HG02623 (cell line): ENCODE results near the gene GPD1L.
A peak's percentile ranks its signal among the peaks of the same experiment; 100 is the strongest.

Experiments
- ATAC-seq: cut with Tn5 transposase; IDR thresholded peaks from one replicate; pipeline ENCODE4 v1.9.1; 2021; ENCODE audit warnings: moderate library complexity; ENCODE audit not compliant: unreplicated experiment

GPD1L gene

DNA sequence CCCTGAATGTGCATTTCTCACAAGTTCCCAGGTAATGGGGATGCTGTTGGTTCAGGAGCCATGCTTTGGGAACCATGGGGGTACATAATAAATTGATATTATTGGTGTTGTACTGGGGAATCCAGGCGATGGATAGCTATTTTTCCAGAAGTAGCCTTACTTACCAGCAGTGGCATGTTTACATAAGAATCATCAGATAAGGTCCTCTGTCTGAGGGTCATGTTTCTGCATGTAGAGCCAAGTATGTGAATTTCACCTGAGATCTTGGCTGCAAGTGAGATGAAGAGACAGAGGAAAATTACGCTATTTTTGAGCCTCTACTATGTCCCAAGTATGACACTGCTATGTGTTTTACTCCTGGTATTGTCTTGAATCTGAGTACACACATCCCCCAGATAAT, 26.3 kb downstream of the GPD1L start:
- ATAC-seq: no peak

GRCh38 chr3:32136703-32137102, 30.3 kb downstream of the GPD1L start:
- ATAC-seq: no peak

DNA sequence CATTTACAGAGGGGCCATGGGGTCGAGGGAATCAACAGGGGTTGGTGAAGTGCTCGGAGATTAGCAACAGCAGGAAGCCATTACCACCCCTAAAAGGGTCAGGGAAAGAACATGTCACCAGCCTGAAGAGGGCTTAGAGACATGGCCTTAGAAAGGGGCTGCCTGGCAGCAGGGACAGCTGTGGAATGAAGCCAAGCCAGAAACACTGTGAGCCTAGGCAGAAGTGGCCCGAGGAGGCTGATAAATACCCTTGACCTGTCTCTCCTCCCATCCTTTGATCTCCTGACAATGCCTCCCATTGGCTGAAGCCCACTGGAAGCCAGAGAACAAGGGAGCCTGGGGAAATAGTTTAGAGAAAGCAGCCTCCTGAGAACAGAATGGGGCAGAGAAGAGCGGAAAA, 31.4 kb downstream of the GPD1L start:
- no peak for ATAC-seq

DNA sequence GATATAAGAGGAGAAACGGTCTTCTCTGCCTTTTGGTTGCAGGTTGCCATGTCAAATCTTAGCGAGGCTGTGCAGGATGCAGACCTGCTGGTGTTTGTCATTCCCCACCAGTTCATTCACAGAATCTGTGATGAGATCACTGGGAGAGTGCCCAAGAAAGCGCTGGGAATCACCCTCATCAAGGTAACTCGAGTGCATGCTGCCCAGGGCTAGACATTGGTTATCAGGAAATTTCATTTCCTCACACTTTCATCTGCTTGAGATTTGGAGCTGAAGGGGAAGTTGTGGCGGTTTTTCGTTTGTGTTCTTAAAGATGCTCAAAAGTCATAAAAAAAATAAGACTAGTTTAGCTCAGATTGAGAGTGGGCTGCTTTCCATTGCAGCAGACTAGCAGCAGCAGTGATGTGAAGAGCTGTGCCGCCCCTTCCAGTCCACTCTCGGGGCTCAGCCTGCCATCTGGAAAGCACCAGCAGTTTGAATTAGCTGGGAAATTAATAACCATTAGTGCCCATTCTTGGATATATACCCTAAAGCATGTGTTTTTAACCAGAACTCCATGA, 32.2 kb downstream of the GPD1L start:
- ATAC-seq: no peak

DNA sequence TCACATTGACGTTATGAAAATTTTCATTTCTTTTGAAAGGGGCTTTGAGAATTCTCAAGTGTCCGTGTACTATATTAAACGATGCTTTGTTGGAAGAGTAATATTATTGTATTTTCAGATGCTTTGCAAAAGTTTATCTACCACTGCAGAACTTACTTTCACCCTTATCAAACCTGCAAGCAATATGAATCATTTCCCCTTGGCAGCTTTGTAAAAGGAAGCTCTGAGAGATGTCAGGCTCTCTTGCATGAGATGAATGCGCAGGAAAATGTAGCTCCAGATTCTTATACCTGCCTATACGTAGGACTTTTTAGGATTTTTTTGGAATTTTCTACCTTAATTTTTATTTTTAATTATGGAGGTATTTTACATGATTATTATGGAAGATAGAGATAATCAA, 34.5 kb downstream of the GPD1L start:
- no peak for ATAC-seq

- peak; percentile 68 for ATAC-seq
These were observed 37.7 kb downstream of the GPD1L start for GRCh38 chr3:32143849-32144757.

GRCh38 chr3:32146746-32147211, 40.4 kb downstream of the GPD1L start:
- no peak for ATAC-seq

GRCh38 chr3:32147509-32147908, 41.1 kb downstream of the GPD1L start:
- no peak for ATAC-seq

GRCh38 chr3:32147933-32148332, 41.5 kb downstream of the GPD1L start:
- no peak for ATAC-seq

DNA sequence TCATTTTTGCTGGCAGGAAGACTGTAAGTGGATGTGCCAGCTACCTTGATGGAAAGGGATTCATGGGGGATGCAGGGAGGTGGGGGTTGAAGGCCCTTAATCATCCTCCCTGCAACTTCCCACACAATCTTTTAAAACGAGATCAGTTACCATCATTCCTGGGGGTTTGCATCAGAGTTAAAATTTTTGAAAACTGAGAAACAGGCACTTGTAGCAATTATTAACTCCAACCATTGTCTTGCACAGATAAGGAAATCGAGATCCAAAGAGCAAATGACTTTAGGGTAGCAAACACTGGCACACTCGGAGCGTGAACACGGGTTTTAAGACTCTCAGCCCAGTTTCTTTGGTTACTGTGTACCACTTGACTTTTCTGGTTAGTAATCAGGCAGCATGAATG, 41.9 kb downstream of the GPD1L start:
- ATAC-seq: no peak

GRCh38 chr3:32153414-32154204, 47.2 kb downstream of the GPD1L start:
- no peak for ATAC-seq

GRCh38 chr3:32154205-32154579, 47.8 kb downstream of the GPD1L start:
- no peak for ATAC-seq

GRCh38 chr3:32155117-32155516, 48.7 kb downstream of the GPD1L start:
- no peak for ATAC-seq

DNA sequence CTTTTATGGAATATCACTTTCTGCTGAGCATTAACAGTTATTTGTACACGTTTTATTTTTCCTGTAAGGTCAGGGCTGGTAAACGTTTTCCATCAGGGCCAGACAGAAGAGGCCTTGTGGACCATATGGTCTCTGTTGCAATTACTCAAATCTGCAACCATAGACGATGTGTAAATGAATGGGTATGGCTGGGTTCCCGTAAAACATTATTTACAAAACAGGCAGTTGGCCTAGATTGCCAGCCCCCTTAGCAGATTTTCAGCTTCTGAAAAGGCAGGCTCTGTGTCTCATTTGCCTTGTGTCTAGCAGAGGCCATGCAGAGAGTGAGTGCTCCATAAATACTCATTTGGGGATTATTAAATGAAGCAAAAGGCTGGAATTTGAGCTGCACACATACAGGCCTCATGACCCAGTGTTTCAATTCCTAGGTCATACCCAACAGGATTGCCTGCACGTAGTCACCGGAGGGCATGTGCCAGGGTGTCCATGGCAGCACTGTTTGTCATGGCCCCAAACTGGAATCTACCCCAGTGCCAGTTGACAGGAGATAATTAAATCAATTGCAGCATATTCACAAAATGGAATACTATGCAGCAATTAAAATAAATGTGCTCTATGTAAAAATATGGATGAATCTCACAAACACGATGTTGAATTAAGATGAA, 51.3 kb downstream of the GPD1L start:
- ATAC-seq: no peak

GRCh38 chr3:32160706-32161214, 54.3 kb downstream of the GPD1L start:
- ATAC-seq: no peak

GRCh38 chr3:32165442-32165841, 59.0 kb downstream of the GPD1L start:
- ATAC-seq: no peak

GRCh38 chr3:32166654-32167053, 60.2 kb downstream of the GPD1L start:
- no peak for ATAC-seq

GRCh38 chr3:32172420-32172819, 66.0 kb downstream of the GPD1L start:
- ATAC-seq: no peak

DNA sequence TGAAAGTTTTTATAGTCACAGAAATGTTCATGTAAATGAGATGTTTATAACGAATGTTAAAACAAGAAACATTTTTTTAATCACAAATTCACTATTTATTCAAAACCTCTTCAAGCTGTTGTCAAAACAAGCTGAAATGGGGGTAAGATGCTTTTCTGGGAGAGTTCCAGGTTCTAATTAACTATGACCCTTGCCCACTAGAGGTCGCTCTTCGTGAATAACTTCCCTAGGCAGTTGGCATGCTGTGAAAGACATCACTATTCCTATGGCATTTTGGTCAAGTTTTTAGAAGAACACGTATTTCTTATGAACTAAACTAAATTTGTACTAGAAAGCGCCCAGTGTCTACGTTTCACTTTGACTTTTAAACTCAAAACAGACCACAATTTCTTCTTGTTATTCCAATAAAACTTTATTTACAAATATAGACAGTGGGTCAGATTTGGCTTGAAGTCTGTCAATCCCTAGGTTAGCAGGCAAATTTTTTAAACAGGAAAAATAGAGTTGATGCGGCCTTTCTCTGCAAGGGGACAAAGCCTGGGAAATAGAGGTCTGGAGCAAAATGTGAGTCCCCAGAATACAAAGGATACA, 69.3 kb downstream of the GPD1L start:
- no peak for ATAC-seq

GRCh38 chr3:32176989-32177701, 70.7 kb downstream of the GPD1L start:
- ATAC-seq: no peak
